Skeletal muscle satellite cell (primary cell): ENCODE measurements around the gene PLEKHF1.

Experiments used
- H3K27me3 ChIP-seq: 2 replicates; pipeline ENCODE4 v1.7.0; 2013; ENCODE audit warnings: low read length; ENCODE audit not compliant: control insufficient read depth, insufficient read depth
- H3K36me3 ChIP-seq: 2 replicates; pipeline ENCODE4 v1.7.0; 2013; ENCODE audit warnings: mild to moderate bottlenecking, control low read depth, low read length; ENCODE audit not compliant: insufficient read depth
- H3K4me1 ChIP-seq: 2 replicates; pipeline ENCODE4 v1.7.0; 2013; ENCODE audit warnings: low read length; ENCODE audit not compliant: control insufficient read depth, insufficient read depth
- H3K4me2 ChIP-seq: 2 replicates; pipeline ENCODE4 v1.7.0; 2013; ENCODE audit warnings: mild to moderate bottlenecking, low read length
- H3K4me3 ChIP-seq: 2 replicates; pipeline ENCODE4 v1.7.0; 2013; ENCODE audit warnings: low read length
- H3K9ac ChIP-seq: 2 replicates; pipeline ENCODE4 v1.7.0; 2013; ENCODE audit warnings: mild to moderate bottlenecking, low read depth, low read length, moderate library complexity
- H3K9me3 ChIP-seq: replicated peaks from 2 replicates; pipeline ENCODE4 v1.7.0; 2013; ENCODE audit warnings: mild to moderate bottlenecking, control low read depth, low read length

Gene PLEKHF1

GRCh38 chr19:29676586-29676985, 11.3 kb downstream of the PLEKHF1 start:
- no peaks in the 10 kb centered on the region for H3K9me3 ChIP-seq
- no peak overlapping the region for H3K9ac ChIP-seq
- no peak overlapping the region for H3K4me3 ChIP-seq
- peaks cover 24% of the 10 kb centered on the region for H3K4me1 ChIP-seq
- no peak overlapping the region for H3K4me2 ChIP-seq
- no peaks in the 10 kb centered on the region for H3K27me3 ChIP-seq
- H3K36me3 ChIP-seq: peaks cover 24% of the 10 kb centered on the region

- H3K4me1 ChIP-seq: peaks cover 23% of the 10 kb centered on the region
- no peak overlapping the region for H3K4me3 ChIP-seq
- H3K36me3 ChIP-seq: peaks cover 24% of the 10 kb centered on the region
- H3K4me2 ChIP-seq: no peak overlapping the region
- H3K9me3 ChIP-seq: no peaks in the 10 kb centered on the region
- no peaks in the 10 kb centered on the region for H3K27me3 ChIP-seq
- no peak overlapping the region for H3K9ac ChIP-seq
Observed at GRCh38 chr19:29677001-29677817, 11.9 kb downstream of the PLEKHF1 start.

GRCh38 chr19:29678484-29679106, 13.3 kb downstream of the PLEKHF1 start:
- Histone ChIP-seq H3K4me3 (no peak overlapping the region), H3K9me3 (no peaks in the 10 kb centered on the region), H3K4me2 (no peak overlapping the region), H3K9ac (no peak overlapping the region), H3K36me3 (peaks cover 24% of the 10 kb centered on the region), H3K27me3 (no peaks in the 10 kb centered on the region), H3K4me1 (peaks cover 33% of the 10 kb centered on the region)

GRCh38 chr19:29679598-29680210, 14.4 kb downstream of the PLEKHF1 start:
- Histone ChIP-seq H3K4me2 (no peak overlapping the region), H3K27me3 (no peaks in the 10 kb centered on the region), H3K4me3 (no peak overlapping the region), H3K9me3 (no peaks in the 10 kb centered on the region), H3K4me1 (peaks cover 34% of the 10 kb centered on the region), H3K36me3 (peaks cover 14% of the 10 kb centered on the region), H3K9ac (no peak overlapping the region)

- peaks cover 41% of the 10 kb centered on the region for H3K4me1 ChIP-seq
- H3K4me3 ChIP-seq: no peak overlapping the region
- peaks cover 7% of the 10 kb centered on the region for H3K36me3 ChIP-seq
- H3K27me3 ChIP-seq: no peaks in the 10 kb centered on the region
- H3K4me2 ChIP-seq: no peak overlapping the region
- no peaks in the 10 kb centered on the region for H3K9me3 ChIP-seq
- H3K9ac ChIP-seq: peak overlapping the region; percentile 5
Observed at GRCh38 chr19:29680447-29680846, 15.2 kb downstream of the PLEKHF1 start.

GRCh38 chr19:29680937-29681336, 15.7 kb downstream of the PLEKHF1 start:
- no peak overlapping the region for H3K4me2 ChIP-seq
- peaks cover 45% of the 10 kb centered on the region for H3K4me1 ChIP-seq
- H3K36me3 ChIP-seq: peaks cover 2% of the 10 kb centered on the region
- no peaks in the 10 kb centered on the region for H3K27me3 ChIP-seq
- H3K4me3 ChIP-seq: no peak overlapping the region
- peak overlapping the region; percentile 5 for H3K9ac ChIP-seq
- H3K9me3 ChIP-seq: no peaks in the 10 kb centered on the region

GRCh38 chr19:29681422-29682235, 16.4 kb downstream of the PLEKHF1 start:
- H3K4me2 ChIP-seq: no peak overlapping the region
- H3K9me3 ChIP-seq: no peaks in the 10 kb centered on the region
- no peaks in the 10 kb centered on the region for H3K36me3 ChIP-seq
- no peak overlapping the region for H3K9ac ChIP-seq
- no peak overlapping the region for H3K4me3 ChIP-seq
- H3K4me1 ChIP-seq: peaks cover 50% of the 10 kb centered on the region
- H3K27me3 ChIP-seq: no peaks in the 10 kb centered on the region

GRCh38 chr19:29682236-29682895, 17.1 kb downstream of the PLEKHF1 start:
- Histone ChIP-seq H3K27me3 (no peaks in the 10 kb centered on the region), H3K4me2 (no peak overlapping the region), H3K9ac (no peak overlapping the region), H3K4me1 (peaks cover 56% of the 10 kb centered on the region), H3K9me3 (no peaks in the 10 kb centered on the region), H3K36me3 (no peaks in the 10 kb centered on the region), H3K4me3 (no peak overlapping the region)

- Histone ChIP-seq H3K27me3 (no peaks in the 10 kb centered on the region), H3K4me3 (no peak overlapping the region), H3K36me3 (no peaks in the 10 kb centered on the region), H3K9me3 (no peaks in the 10 kb centered on the region), H3K4me2 (no peak overlapping the region), H3K9ac (no peak overlapping the region), H3K4me1 (peaks cover 60% of the 10 kb centered on the region)
Observed at GRCh38 chr19:29683009-29683408, 17.7 kb downstream of the PLEKHF1 start.

- Histone ChIP-seq H3K4me1 (peaks cover 59% of the 10 kb centered on the region), H3K9ac (no peak overlapping the region), H3K36me3 (no peaks in the 10 kb centered on the region), H3K4me2 (peak overlapping the region; percentile 33), H3K9me3 (no peaks in the 10 kb centered on the region), H3K27me3 (no peaks in the 10 kb centered on the region), H3K4me3 (no peak overlapping the region)
Observed at GRCh38 chr19:29685326-29685725, 20.1 kb downstream of the PLEKHF1 start.
